Cardiac septum (tissue), 1 donor: ENCODE measurements around the gene RIC8A. TPM values are rescaled to one million over a fixed set of nuclear protein-coding genes. Genes with fewer than 3 reads are reported as not detected.
"Not testable (repeated sequence)": the region's sequence is repeated elsewhere in the genome, so short reads cannot be mapped to it uniquely, and the experiment has no call there.

Experiments used
- DNase-seq: peaks from one replicate; pipeline ENCODE4 v3.0.0-alpha.2; 2020; ENCODE audit warnings: low spot score
- intact Hi-C: fragments of 100-400 bp; cut with DNase I; formaldehyde crosslinking; loops from one replicate; pipeline ENCODE4 v1.14.0; 2022
- total RNA-seq: library from RNA; stranded (reverse); fragmentation: NEBNext Ultra II Directional; extraction: Animal tissue kit (Norgen Biotek cat#: 25700); gene quantifications from one replicate; pipeline ENCODE4 v1.2.1, GENCODE V29; 2021
- donor health status: DM: no; HTN: no; CAD: no.

RIC8A gene
- total RNA-seq, 1 donor from 2014 or later = 63.4 TPM

GRCh38 chr11:235997-236773 is 28.7 kb downstream of the RIC8A start, which contains the start of gene SIRT3:
Gene SIRT3, minus strand, starts transcription at chr11:236342. Its CDS starts 14 bp downstream, at chr11:236328.
- DNase-seq = peak; percentile 95
- intact Hi-C loops = loop anchor here (1.0 to 10.0 kb wide), 2 partner anchors 28 to 269 kb away; partner anchors contain the start of gene RNH1

GRCh38 chr11:236774-237767 is 29.6 kb downstream of the RIC8A start, which contains the start of gene PSMD13:
Gene PSMD13, plus strand, starts transcription at chr11:236976. Its CDS starts 74 bp downstream, at chr11:237050.
- intact Hi-C loops = loop anchor here (1.0 to 10.0 kb wide), 2 partner anchors 29 to 268 kb away; partner anchors contain the start of gene RNH1
- peak; percentile 96 for DNase-seq

- intact Hi-C loops = loop anchor here (10.0 kb wide), 1 partner anchor 266 kb away; the partner anchor contains the start of gene RNH1
- not testable (repeated sequence) for DNase-seq
These were observed 30.8 kb downstream of the RIC8A start for GRCh38 chr11:238346-238745.

DNA sequence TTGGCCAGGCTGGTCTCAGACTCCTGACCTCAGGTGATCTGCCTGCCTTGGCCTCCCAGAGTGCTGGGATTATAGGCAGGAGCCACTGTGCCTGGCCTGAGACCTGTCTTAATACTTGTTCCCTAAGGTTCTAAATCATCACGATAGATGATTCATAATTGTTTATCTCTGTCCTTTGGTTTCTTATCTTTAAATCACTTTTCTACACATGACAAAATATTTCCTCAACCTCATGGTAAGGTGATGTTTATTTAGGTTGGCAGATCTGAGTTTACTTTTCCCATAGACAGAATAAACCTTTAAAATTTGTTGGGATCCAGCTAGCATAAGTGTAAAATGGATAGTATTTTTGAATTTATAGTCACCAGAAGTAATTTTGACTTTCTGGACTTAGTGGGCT is 32.8 kb downstream of the RIC8A start:
- intact Hi-C loops = no loop called here
- no peak for DNase-seq

DNA sequence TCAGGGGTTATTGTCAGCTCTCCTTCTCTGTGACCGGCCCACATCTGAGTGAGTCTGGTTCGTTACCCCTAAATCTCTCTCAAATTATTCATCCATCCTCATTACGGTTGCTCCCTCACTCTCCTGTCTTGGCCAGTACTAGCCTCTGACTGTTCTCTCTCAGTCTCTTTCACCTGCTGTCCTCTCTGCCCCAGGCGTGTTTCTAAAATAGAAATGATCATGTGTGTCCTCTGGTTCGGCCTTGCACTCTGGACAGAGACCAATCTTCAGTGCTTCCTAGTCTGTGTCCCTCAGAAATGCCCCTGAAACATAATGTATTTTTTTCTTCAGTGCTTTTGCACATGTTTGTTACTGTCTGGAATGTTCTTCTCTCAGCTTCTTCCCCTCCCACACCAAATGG is 34.1 kb downstream of the RIC8A start:
- intact Hi-C loops = no loop called here
- no peak for DNase-seq

GRCh38 chr11:244376-244775 is 36.9 kb downstream of the RIC8A start:
- intact Hi-C loops = no loop called here
- DNase-seq = no peak

GRCh38 chr11:249062-249461 is 41.6 kb downstream of the RIC8A start:
- DNase-seq = no peak
- intact Hi-C loops = no loop called here

- no peak for DNase-seq
- intact Hi-C loops = no loop called here
These were observed 42.8 kb downstream of the RIC8A start for GRCh38 chr11:250274-250673.

GRCh38 chr11:250740-251299 is 43.3 kb downstream of the RIC8A start:
- DNase-seq = peak; percentile 85
- intact Hi-C loops = no loop called here

DNA sequence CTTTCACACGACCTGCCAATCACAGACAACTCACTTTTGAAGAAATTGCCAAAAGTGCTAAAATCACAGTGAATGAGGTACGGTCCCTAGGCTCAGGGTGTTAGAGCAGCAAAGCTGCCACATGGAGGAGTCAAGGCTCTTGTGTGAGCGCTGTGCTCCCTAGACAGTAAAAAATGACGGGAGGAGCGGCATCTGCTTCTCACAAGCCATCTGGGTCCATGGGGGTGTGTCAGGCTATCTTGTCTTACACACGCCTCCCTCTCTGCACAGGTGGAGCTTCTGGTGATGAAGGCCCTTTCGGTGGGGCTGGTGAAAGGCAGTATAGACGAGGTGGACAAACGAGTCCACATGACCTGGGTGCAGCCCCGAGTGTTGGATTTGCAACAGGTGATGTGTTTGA is 44.0 kb downstream of the RIC8A start:
- no peak for DNase-seq
- intact Hi-C loops = no loop called here

GRCh38 chr11:252666-253065 is 45.2 kb downstream of the RIC8A start:
- DNase-seq = no peak

GRCh38 chr11:253160-253885 is 45.8 kb downstream of the RIC8A start:
- DNase-seq = no peak
- intact Hi-C loops = no loop called here

More at GRCh38 chr11:252666-253065, 45.2 kb downstream of the RIC8A start:
- intact Hi-C loops = no loop called here

- no peak for DNase-seq
- intact Hi-C loops = no loop called here
These were observed 46.4 kb downstream of the RIC8A start for GRCh38 chr11:253886-254270.

GRCh38 chr11:255176-255575 is 47.7 kb downstream of the RIC8A start:
- intact Hi-C loops = no loop called here
- no peak for DNase-seq

GRCh38 chr11:255816-256215 is 48.3 kb downstream of the RIC8A start:
- intact Hi-C loops = no loop called here
- no peak for DNase-seq

DNA sequence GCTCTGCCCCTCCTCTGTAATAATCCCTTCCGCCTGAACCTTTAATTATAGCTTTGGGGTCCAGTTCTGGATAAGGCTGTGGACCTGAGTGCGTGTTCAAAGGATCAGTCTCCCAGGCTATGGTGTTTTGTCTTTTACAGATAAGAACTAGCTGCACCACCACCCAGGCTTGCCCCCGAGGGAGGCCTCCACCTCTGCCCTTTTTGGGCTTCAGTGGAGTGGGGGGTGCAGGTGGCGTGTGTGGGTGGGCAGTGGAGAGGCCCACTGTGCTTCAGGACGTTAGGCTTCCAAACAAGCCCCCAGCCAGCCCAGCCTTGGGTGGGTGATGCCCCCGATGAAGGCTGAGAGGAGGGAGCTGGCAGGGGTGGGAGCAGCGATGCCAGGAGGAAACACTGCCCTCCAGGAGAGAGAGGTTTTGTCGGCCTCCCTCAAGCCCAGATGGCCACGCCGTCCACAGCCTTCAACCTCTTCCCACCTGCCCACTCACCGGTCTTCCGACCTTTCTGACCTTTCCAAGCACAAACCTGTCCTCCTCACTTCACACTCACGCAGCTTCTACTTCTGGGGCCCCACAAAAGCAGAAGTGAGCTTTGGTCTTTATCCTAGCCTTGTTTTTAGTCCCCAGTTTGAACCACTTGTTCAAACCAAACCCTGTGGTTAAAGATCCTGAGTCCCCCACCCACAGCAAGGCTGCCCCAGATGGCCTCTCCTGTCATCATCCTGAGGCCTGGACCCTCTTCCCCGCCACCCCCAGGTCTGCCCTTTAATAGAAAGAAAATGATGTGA is 49.6 kb downstream of the RIC8A start:
- no peak for DNase-seq
- intact Hi-C loops = no loop called here

DNA sequence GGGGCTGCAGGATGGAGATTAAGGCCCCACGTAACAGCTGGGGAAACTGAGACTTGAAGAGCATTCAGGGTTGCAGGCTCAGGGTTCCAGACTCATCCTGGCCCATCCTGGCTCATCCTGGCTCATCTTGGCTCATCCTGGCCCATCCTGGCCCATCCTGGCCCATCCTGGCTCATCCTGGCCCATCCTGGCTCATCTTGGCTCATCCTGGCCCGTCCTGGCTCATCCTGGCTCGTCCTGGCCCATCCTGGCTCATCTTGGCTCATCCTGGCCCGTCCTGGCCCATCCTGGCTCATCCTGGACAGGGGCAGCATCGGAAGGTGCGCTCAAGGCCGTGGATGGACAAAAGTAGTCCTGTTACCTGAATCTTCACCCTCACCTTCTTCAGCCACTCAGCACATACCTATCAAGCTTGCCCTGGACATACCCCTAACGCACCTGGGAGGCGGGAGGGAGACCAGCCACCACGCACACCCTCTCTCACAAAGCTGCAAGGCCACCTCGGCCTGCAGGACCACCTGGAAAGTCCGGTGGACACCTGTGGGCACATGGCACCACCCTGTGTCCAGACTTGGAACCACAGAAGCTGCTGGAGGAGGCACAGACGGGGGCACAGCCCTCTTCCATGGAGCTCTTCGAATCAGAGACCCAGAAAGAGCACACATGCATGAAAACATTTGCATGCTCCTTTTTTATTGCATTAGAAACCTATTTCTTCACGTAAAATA is 50.4 kb downstream of the RIC8A start:
- no peak for DNase-seq
- intact Hi-C loops = no loop called here

DNA sequence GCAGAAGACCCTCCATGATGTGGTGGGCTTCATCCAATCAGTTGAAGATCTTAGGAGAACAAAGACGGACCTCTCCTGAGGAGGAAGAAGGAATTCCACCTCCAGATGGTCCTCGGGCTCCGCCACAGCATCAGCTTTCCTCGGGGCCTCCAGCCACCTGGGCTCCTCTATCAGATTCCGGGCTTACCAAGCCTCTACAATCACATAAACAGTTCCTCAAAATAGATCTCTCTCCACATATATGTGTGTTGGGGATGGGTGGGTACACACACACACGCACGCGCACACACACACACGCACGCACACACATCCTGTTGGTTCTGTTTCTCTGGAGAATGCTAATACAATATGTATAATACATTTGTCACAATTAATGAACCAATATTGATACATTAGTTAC is 51.9 kb downstream of the RIC8A start:
- DNase-seq = no peak
- intact Hi-C loops = no loop called here
